HG02981 (cell line): ENCODE measurements around the gene PADI4.
"Not testable (repeated sequence)": the region's sequence is repeated elsewhere in the genome, so short reads cannot be mapped to it uniquely, and the experiment has no call there.

Experiments
- ATAC-seq: cut with Tn5 transposase; IDR thresholded peaks from one replicate; pipeline ENCODE4 v1.9.1; 2021; ENCODE audit warnings: mild to moderate bottlenecking, moderate library complexity; ENCODE audit not compliant: unreplicated experiment

PADI4 gene

DNA sequence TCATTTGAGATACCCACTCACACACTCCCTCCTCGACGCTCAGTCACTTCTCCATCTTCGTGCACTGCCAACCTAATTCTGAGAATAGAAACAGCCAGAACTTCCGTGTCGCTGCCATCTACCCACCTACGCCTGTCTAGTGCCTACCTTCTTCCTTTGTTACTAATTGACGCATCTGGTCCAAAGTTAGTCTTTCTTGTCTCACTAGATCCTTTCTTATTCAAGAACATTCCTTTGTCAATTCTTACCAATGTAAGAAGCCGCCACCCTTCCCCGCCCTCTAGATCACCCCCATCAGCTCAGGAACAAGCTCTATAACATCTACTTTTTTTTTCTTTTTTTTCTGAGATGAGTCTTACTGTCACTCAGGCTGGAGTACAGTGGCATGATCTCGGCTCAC is 67.7 kb downstream of the PADI4 start:
- ATAC-seq, result no peak

DNA sequence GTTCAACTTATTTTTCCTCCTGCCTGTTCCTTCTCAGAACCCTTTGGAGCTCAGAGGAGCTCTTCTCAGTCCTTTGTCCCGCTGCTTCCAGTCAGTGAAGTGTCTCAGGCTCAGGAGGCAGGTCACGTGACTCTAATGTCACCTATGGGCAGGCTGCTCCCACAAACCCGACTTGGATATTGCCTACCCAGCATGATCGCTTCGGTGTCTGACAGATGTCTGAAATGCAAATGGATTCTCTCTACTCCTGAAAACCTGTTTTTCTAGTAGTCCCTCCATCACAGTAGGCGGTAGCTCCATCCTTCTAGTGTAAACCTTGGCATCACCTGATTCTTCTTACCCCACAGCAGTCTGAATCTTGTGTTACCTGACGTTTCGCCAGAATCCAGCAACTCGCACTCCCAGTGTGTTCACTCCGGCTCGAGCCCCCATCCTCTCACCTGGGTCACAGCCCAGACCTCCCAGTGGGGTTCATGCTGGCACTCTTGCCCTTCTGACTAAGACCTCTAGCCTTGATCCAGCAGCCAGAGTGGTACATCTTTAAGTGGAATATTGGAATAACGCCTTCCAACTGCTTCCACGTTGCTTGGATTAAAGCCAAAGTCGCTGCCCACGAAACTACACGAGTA is 69.4 kb downstream of the PADI4 start:
- ATAC-seq, result no peak

DNA sequence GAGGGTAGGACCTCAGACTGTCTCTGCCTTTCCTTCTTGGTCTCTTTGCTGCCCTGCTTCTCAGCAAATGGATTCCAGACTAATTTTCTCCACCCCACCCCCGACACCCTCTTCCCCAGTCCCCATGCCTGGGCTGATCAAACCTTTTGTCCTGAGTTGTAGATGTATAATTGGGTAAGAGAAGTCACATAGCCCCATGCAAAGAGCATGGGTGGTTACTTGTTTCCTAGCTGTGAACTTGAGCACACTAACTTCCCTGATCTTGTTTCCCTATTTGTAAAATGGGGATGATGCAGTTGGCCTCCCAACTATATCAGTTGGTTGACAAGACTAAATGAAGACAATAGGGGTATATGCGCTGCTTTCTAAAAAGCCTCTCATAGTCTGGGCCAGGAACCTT is 73.2 kb downstream of the PADI4 start:
- ATAC-seq, result no peak

DNA sequence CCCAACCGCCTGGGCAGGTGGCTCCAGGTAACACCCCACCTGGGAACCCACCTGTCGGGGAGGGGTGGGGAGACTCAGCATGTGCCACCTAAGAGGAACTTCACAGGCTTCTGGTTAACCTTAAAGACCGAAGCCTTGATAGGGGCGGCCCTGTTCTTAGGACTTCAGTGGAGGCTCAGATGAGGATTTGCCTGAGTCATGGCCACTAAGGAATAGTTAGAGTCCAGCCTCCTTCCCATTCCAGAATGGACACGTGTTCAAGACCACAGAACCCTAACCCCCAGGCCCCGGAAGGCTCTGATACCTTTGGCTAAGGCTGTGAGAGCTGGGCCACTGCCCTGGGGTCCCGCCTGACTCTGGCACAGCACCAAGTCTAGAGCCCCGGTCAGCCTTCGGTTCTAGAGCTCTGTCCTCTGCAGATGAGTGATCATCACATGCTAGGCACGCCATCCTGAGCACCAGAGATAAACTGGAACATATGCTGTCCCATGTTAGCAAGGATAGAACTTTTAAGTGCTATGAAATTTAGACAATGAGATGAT is 84.3 kb downstream of the PADI4 start:
- no peak for ATAC-seq

DNA sequence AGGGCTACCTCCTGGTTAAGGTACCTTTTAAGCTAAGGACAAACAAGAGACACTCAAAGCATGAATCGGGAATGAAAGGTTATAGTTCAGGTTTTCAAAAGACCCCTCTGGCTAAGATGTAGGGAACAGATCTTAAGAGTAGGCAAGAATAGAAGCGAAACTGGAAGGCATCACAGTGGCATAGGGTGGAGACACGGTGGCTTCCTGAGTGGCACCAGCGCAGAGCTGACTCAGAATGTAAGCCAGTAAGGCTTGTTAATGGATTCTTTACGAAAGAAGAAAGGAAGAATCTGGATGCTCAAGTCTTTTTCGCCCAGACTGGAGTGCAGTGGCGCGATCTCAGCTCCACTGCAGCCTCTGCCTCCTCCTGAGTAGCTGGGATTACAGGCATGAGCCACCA is 85.2 kb downstream of the PADI4 start:
- no peak for ATAC-seq

DNA sequence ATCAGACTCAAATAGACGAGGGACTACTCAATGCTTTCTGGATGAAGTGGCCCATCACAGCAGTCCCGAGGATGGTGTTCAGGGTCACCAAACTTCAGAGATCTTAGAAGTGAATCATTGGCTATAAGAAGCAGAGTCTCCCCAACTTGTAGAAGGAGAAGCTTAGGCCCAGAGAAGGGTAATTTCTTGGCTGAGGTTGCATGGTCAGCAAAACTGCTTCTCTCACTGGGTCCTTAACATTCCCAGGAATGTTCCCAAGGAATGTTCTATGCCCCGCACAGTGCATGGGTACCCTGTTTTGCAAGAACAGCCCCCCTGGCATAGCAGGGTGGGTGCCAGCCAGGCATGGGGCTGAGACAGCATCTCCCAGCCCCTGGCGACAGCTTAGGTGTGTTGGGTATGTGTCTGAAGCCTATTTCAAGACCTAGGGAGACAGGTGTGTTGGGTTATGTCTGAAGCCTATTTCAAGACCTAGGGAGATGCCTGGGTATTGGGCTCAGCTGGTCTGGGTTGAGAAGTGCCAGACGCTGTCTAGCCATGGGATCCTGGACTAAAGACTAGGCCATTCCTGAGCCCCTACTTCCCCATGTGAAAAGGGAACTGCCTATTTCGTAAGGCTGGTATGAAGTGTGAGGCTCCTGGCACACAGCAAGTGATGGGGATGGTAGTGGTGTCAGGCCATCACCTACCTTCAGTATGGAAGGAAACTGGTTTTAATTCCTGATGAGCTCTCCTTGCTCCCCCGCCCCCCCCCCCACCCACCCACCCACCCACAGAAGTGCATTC is 90.1 kb downstream of the PADI4 start:
- no peak for ATAC-seq

DNA sequence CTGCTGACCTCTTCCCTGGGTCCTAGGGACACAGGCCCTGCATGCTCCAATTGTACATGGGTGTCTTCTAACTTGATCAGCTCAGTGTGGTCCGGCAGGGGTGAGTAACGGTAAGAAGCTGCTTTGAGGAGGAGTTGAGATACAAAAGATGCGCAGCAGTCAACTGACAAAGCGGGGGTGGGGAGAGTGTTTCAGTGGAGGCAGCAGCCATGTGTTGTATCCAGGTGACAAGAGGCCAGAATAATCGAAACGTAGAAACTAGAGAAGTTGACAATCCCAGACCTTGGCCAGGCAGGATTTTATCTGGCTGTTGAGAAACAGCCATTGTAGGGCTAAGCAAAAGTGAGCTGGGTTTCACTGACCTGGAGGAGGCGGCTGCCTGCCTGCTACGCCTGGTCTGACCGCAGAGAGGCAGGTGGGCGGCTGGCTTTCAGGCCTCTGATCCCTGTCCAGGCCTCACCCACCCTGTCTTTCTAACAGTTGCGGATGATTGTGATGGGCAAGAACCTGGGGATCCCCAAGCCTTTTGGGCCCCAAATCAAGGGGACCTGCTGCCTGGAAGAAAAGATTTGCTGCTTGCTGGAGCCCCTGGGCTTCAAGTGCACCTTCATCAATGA is 92.8 kb downstream of the PADI4 start:
- ATAC-seq, result no peak

DNA sequence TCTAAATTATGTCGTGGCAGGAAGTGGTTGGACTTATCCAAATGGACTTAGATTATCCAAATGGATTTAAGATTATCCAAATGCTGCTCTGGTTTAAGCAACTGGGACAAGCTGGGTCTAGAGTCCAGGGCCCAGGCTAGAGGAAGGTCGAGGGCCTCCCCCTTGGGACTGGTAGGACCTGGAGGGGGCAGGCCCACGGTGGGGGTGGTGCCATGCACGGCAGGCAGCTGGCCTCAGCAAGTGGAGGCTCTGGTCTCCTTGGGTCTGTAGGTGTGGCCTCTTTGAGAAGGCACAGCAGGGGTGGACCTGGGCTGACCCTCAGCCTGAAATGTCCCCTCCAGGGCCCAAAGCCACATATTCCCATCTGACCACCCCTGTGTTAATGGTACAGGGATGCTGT is 93.8 kb downstream of the PADI4 start:
- no peak for ATAC-seq

DNA sequence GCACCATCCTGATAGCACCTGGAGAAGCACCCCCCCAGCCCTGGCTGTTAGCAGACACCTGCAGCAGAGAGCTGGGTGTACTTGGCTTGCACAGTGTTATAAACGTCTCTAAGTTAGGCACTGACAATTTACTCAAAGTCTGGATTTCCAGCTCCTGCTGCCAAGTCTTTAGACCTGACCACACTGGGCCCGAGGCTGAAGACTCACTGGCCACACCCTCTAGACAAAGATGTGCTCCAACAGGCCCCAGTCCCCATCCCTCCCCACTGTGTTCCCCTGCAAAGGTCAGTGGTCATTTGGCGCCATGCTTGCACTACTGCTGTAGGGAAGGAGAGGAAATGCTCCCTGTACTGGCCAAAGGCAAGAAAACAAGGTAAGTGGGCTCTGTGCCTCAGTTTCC is 95.1 kb downstream of the PADI4 start:
- no peak for ATAC-seq

DNA sequence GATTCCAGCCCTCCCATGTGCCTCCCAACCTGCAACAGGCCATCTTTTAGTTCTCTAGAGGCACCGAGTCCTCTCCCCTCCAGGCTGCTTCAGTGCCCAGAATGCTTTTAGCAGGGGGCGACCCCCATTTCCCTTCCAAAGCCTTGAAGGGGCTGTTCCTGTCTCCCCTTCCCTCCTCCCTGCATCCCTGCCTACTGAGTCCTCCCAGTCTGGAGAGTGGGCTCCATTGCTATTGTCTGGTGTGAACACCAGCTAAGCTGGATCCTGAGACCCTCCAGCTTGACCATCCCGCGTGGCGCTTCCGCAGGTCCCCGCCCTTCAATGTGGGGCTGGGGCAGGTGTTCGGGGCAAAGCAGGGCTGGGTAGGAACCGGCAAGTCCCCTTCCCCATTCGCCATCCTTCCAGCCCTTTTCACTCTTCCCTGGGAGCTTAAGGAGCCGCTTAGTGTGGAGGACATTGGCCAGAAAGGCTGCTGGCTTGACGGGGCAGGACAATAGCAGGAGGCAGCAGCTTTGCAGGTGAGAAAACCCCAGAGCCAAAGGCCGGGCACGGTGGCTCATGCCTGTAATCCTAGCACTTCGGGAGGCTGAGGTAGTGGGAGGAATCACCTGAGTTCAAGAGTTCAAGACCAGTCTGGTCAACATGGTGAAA is 96.2 kb downstream of the PADI4 start:
- ATAC-seq, result no peak

DNA sequence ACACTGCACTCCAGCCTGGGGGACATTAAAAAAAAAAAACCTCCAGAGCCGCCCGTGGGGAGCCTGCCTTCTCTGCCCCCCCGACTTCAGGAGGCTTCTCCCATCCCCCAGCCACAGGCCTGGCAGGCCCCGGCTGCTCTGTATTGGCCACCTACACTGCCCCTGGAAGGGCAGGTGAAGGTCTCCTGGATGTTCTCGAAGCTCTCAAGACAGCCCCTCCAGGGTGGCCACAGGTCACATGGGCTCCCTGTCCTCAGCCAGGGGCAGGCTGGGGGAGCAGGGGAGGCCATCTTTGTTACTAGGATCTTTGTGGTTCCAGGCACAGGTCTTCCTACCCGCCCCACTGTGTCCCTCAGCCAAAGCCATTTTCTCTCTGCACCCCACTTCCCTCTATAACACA is 96.8 kb downstream of the PADI4 start:
- ATAC-seq, result no peak

DNA sequence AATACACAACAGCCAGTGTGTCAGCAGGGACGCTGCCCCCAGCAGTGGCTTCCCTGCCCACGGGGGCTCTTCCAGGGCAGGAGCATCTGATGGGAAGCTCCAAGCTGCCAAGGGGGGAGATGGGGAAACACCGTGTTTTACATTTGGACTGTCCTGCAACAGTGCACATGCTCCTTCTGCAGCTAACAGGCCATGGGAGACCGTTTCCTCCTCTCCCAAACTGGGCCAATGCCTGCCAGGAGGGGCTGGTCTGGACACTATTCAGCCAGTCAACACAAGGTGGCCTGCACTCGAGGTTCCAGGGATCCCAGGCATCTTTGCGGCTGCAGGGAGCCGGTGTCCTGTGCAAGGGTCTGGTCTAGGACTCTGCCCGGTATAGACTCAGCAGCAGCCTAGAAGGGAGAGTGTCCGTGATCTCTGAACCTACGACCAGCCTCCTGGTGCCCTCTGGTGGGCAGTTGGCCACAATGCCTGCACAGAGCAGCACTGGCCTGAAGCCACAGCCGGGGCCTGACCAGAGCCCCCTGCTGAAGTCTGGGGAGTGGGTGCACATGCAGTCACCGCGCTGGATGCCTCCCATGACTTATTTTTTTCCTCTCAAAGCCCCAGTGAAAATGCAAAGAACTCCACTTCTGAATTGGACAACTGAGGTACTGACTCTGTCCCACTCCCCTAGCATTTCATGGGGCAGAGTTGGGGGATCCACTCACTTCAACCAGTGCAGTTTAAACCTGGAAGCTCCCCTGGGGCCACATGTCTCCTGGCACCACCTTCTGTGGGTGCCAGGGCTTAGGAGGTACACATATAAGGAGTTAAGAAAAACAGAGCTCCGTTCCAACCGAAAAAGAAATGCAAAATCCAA is 98.1 kb downstream of the PADI4 start:
- peak; percentile 56 for ATAC-seq

DNA sequence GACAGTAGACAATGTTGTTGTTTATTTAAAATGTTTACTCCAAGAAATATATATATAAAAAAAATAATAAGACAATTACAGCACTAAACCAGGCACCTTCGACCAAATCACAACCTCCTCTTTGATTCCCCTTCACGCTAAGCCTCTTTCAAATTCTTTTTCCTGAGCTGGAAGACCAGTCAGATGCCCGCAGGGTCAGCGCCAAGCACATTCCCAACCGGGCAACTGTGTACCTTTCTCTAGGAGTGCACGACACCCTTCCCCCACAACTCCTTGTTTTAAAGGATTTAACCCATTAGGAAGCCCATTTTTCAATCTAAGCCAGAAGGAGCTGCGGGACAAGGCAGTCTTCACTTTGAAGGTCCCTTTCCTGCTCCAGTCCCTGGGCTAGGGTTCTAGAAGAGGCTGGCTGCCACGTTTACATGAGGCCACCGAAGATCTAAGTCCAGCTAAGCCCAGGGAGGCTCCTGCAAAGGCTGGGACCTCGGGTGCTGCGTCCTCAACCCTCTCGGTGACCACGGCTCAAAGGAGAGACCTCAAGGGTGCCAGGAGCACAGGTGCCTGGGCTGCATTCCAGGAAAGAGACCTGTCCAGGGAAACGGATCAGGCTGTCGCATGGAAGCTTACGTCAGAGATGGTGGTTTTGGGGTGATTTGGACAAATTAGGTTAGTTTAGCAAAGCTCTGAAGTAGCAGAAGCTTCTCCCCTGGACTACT is 98.9 kb downstream of the PADI4 start:
- ATAC-seq, result not testable (repeated sequence)

DNA sequence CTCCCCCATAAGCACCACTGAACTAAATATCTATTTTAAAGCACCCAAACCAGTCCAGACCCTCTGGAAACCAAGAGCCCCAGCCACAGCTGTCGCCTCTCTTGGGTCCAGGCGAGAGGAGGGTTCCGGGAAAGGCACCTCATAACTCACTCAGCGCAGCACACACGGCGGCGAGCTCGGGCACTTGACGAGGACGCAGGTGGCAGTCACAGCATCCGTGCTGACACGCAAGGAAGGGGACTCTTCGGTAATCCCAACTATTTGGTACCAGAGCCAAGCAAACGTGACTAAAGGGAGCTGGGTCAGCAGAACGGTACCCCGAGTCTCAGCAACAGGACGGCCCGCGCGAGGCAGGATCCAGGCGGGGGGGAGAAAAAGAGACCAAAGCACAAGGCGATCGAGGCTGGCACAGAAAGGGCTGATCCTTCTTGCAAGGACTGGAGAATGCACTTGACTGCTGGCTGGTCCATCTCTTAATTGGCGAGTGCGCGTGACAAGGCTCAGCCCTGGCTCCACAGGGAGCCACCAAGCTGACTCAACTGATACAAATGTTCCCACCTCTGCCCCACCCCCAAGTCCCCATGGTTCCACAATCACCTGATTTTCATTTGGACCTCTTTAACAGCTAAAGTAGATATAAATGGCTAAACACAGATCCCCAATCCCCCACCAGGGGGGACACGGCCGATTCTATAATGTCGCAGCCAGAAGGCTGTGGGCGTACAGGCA is 100.0 kb downstream of the PADI4 start:
- ATAC-seq, result not testable (repeated sequence)

DNA sequence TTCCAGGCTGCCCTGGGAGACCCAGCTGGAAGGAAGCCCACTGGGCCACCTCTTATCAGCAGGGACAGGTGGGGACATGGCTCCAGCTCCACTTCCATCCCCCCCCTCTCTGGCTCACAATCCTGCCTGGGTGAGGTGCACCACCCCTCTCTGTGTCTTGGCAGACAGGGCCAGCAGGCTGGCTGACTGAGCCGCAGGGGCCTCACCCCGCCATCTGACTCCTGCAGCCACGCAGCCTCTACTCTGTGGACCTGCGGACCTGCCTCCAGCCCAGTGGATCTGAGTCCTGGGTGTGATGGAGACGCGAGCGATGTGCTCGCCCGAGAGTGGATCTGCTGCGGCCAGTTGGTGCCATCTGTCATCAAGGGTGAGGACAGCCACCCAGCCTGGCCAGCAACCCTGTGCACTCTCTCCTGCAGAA is 101.4 kb downstream of the PADI4 start:
- no peak for ATAC-seq

DNA sequence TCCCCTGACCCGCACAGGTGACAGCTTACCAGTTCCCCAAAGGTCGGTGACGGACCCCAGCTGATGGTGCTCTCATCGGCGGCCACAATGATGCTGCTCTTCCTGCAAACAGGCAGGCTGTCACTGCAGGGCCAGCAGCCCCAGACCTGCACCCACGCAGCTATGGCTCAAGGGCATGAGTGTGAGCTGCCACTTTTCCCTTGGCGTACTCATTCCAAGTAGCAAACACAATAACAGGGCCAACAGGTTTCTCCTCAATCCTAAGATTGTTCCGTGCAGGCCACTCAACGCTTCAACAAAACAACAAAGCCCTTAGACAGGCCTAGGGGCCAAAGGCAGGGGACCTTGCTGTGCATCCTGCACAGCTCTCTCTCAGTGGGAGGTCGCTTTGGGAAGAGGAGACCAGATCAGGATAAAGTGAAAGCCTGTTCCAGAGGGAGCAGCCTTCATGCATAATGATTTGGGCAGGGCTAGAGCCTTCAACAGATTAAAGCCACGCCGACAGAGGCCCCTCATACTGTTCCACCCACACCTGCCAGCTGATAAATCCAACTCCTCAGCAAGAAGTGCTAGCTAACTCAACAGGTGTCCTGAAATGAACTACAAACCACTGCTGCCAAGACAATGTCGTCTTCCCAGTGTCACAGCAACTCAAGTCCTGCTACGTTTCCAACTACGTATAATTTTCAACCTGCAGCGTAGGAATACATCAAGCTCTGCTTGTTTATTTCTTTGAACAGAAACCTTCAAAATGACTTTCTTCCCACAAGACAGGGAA is 104.3 kb downstream of the PADI4 start:
- no peak for ATAC-seq
